H1 (cell line): ENCODE data around the gene NPHP4. TPM values are rescaled to one million over a fixed set of nuclear protein-coding genes. Genes with fewer than 3 reads are reported as not detected.

Experiments
- CTCF ChIA-PET: fragments of 300-600 bp; sonication (Branson Sonifier 250); formaldehyde crosslinking; loops from one replicate; lab custom pipeline; 2021; ENCODE audit not compliant: partially characterized antibody; lab: Charles Lee
- POLR2A ChIA-PET: fragments of 300-600 bp; sonication (Branson Sonifier 250); formaldehyde crosslinking; loops from one replicate; lab custom pipeline; 2021; ENCODE audit warnings: inconsistent platforms; ENCODE audit not compliant: partially characterized antibody; lab: Charles Lee
- DNase-seq, 2 experiments: peaks; one replicate each; pipeline versions ENCODE4 v3.0.0 to v3.0.0-alpha.2; 2010 to 2022; ENCODE audit warnings: low spot score in 2 of 2, low read depth in 1 of 2, mixed read lengths in 1 of 2
- FAIRE-seq: peaks from 2 replicates; lab custom pipeline; 2011; peaks lifted over from hg19 to GRCh38; lab: Jason Lieb, UNC
- H2AFZ ChIP-seq: 2 replicates; pipeline ENCODE4 v1.8.1; 2012; ENCODE audit warnings: low read length, inconsistent platforms
- H2AK5ac ChIP-seq: 2 replicates; pipeline ENCODE4 v1.6.1; 2013; ENCODE audit warnings: low read depth, low read length
- H2BK120ac ChIP-seq: replicated peaks from 2 replicates; pipeline ENCODE3; 2013; ENCODE audit warnings: low read depth, low read length, inconsistent platforms
- H2BK12ac ChIP-seq: 2 replicates; pipeline ENCODE4 v1.6.1; 2013; ENCODE audit warnings: low read depth, low read length
- H2BK15ac ChIP-seq: 2 replicates; pipeline ENCODE4 v1.6.1; 2013; ENCODE audit warnings: low read length
- H2BK20ac ChIP-seq: 2 replicates; pipeline ENCODE4 v1.6.1; 2013; ENCODE audit warnings: low read length
- H2BK5ac ChIP-seq: 2 replicates; pipeline ENCODE4 v1.6.1; 2013; ENCODE audit warnings: low read depth, low read length
- H3K14ac ChIP-seq: 2 replicates; pipeline ENCODE4 v1.6.1; 2013; ENCODE audit warnings: inconsistent platforms; ENCODE audit not compliant: insufficient read length
- H3K18ac ChIP-seq: 2 replicates; pipeline ENCODE4 v1.6.1; 2013; ENCODE audit warnings: low read length; ENCODE audit errors: extremely low read depth
- H3K23ac ChIP-seq: 2 replicates; pipeline ENCODE4 v1.6.1; 2013; ENCODE audit warnings: inconsistent platforms; ENCODE audit not compliant: insufficient read length
- H3K23me2 ChIP-seq: 2 replicates; pipeline ENCODE4 v1.6.1; 2013; ENCODE audit warnings: low read depth, low read length
- H3K27ac ChIP-seq: 2 replicates; pipeline ENCODE4 v1.6.1; 2011; ENCODE audit warnings: low read depth, low read length, inconsistent platforms
- H3K27me3 ChIP-seq, 4 experiments: replicated peaks in 1 of 4; 1 replicate in 1 of 4; 2 replicates in 3 of 4; pipeline versions ENCODE4 v1.6.1 to v1.8.1; 2011 to 2013; ENCODE audit warnings: low read length in 3 of 4, mild to moderate bottlenecking in 3 of 4, inconsistent platforms in 2 of 4, mixed read lengths in 2 of 4, moderate library complexity in 1 of 4; ENCODE audit not compliant: control insufficient read depth in 3 of 4, insufficient read depth in 3 of 4; ENCODE audit errors: extremely low read depth in 1 of 4
- H3K36me3 ChIP-seq, 4 experiments: 2 replicates each; pipeline versions ENCODE4 v1.6.1 to v1.8.1; 2011 to 2013; ENCODE audit warnings: mild to moderate bottlenecking in 4 of 4, low read length in 3 of 4, moderate library complexity in 2 of 4, control low read depth in 1 of 4, inconsistent platforms in 1 of 4; ENCODE audit not compliant: insufficient read depth in 4 of 4, control insufficient read depth in 2 of 4
- H3K4ac ChIP-seq: replicated peaks from 2 replicates; pipeline ENCODE3; 2013; ENCODE audit warnings: low read length, low read depth, mixed read lengths, inconsistent platforms; ENCODE audit not compliant: insufficient read length
- H3K4me1 ChIP-seq, 4 experiments: replicated peaks in 1 of 4; 1 replicate in 1 of 4; 2 replicates in 3 of 4; pipeline versions ENCODE4 v1.6.1 to v1.8.1; 2011 to 2013; ENCODE audit warnings: low read length in 3 of 4, inconsistent platforms in 2 of 4, mixed read lengths in 1 of 4; ENCODE audit not compliant: insufficient read depth in 4 of 4, control insufficient read depth in 3 of 4
- H3K4me2 ChIP-seq, 2 experiments: 2 replicates each; pipeline versions ENCODE4 v1.6.1 to v1.8.1; 2011 to 2013; ENCODE audit warnings: low read depth in 2 of 2, low read length in 2 of 2, control low read depth in 1 of 2, inconsistent platforms in 1 of 2, mild to moderate bottlenecking in 1 of 2; ENCODE audit not compliant: insufficient read depth in 1 of 2
- H3K4me3 ChIP-seq, 4 experiments: fragments of 200-600, 300-600 bp in 1 of 4; sonication (generic), shearing (Covaris generic), sonication (Bioruptor Twin) in 1 of 4; 2 replicates each; pipeline versions ENCODE4 v1.5.1 to v1.8.1; 2011 to 2016; ENCODE audit warnings: low read length in 4 of 4, low read depth in 3 of 4, control low read depth in 2 of 4, inconsistent platforms in 2 of 4, mild to moderate bottlenecking in 2 of 4, mixed read lengths in 1 of 4, moderate library complexity in 1 of 4; ENCODE audit not compliant: insufficient read depth in 2 of 4; ENCODE audit errors: extremely low read depth in 1 of 4
- H3K56ac ChIP-seq: replicated peaks from 2 replicates; pipeline ENCODE3; 2013; ENCODE audit warnings: low read depth, mild to moderate bottlenecking, mixed read lengths, low read length, inconsistent platforms; ENCODE audit not compliant: insufficient read length
- H3K79me1 ChIP-seq: 2 replicates; pipeline ENCODE4 v1.6.1; 2013; ENCODE audit warnings: low read depth, low read length, control low read depth
- H3K79me2 ChIP-seq, 2 experiments: 2 replicates each; pipeline versions ENCODE4 v1.6.1 to v1.8.1; 2012 to 2013; ENCODE audit warnings: low read length in 2 of 2, mild to moderate bottlenecking in 2 of 2, inconsistent platforms in 1 of 2; ENCODE audit not compliant: insufficient read depth in 2 of 2, control insufficient read depth in 1 of 2
- H3K9ac ChIP-seq, 4 experiments: replicated peaks in 1 of 4; 1 replicate in 1 of 4; 2 replicates in 3 of 4; pipeline versions ENCODE4 v1.6.1 to v1.8.1; 2011 to 2013; ENCODE audit warnings: low read depth in 3 of 4, low read length in 3 of 4, control low read depth in 2 of 4, mild to moderate bottlenecking in 2 of 4, moderate library complexity in 2 of 4, inconsistent platforms in 1 of 4; ENCODE audit errors: extremely low read depth in 1 of 4
- H3K9me3 ChIP-seq, 2 experiments: 2 replicates each; pipeline versions ENCODE4 v1.6.1 to v1.8.1; 2012 to 2013; ENCODE audit warnings: mild to moderate bottlenecking in 2 of 2, moderate library complexity in 2 of 2, control low read depth in 1 of 2, inconsistent platforms in 1 of 2, low read depth in 1 of 2, low read length in 1 of 2, mixed read lengths in 1 of 2; ENCODE audit not compliant: insufficient read depth in 2 of 2
- H4K20me1 ChIP-seq, 2 experiments: replicated peaks in 1 of 2; 2 replicates each; pipeline versions ENCODE3 to v1.8.1; 2011 to 2013; ENCODE audit warnings: inconsistent platforms in 2 of 2, low read length in 2 of 2, mild to moderate bottlenecking in 1 of 2; ENCODE audit not compliant: insufficient read depth in 2 of 2, control insufficient read depth in 1 of 2
- H4K5ac ChIP-seq: 2 replicates; pipeline ENCODE4 v1.6.1; 2013; ENCODE audit warnings: low read length, low read depth, mixed read lengths, inconsistent platforms; ENCODE audit not compliant: insufficient read length
- H4K8ac ChIP-seq: 2 replicates; pipeline ENCODE4 v1.8.0; 2013; ENCODE audit warnings: mild to moderate bottlenecking, moderate library complexity, low read length, inconsistent platforms; ENCODE audit not compliant: insufficient read depth; ENCODE audit errors: extremely low read depth
- H4K91ac ChIP-seq: replicated peaks from 2 replicates; pipeline ENCODE3; 2013; ENCODE audit warnings: low read length, mixed read lengths, inconsistent platforms; ENCODE audit not compliant: insufficient read length
- CHD2 ChIP-seq: IDR thresholded peaks from 2 replicates; pipeline ENCODE4 v1.6.1; 2012; ENCODE audit warnings: low read length, improper control_type of control experiment
- GABPA ChIP-seq: IDR thresholded peaks from 2 replicates; pipeline ENCODE4 v1.6.1; 2011; ENCODE audit warnings: mild to moderate bottlenecking, low read length, moderate library complexity, borderline replicate concordance; ENCODE audit not compliant: insufficient read depth
- RAD21 ChIP-seq, 2 experiments: IDR thresholded peaks in 1 of 2; conservative IDR thresholded peaks in 1 of 2; 2 replicates each; pipeline ENCODE4 v1.6.1; 2011; ENCODE audit warnings: low read depth in 2 of 2, low read length in 2 of 2, improper control_type of control experiment in 1 of 2, inconsistent platforms in 1 of 2, mild to moderate bottlenecking in 1 of 2, moderate library complexity in 1 of 2
- SP1 ChIP-seq: IDR thresholded peaks from 2 replicates; pipeline ENCODE4 v1.6.1; 2011; ENCODE audit warnings: low read depth, low read length
- YY1 ChIP-seq: IDR thresholded peaks from 2 replicates; pipeline ENCODE4 v1.6.1; 2011; ENCODE audit warnings: low read depth, mild to moderate bottlenecking, low read length
- WGBS, 2 experiments: shearing (Covaris generic) in 1 of 2; methylation state at CpG; one replicate each; pipeline versions ENCODE4 v1.1.6 to v1.1.7; 2013 to 2015; ENCODE audit warnings: low lambda C conversion rate in 2 of 2, mixed read lengths in 2 of 2, inconsistent platforms in 1 of 2, low coverage in 1 of 2, missing lambda C conversion rate in 1 of 2; ENCODE audit not compliant: insufficient replicate concordance in 2 of 2, insufficient coverage in 1 of 2, insufficient read length in 1 of 2; ENCODE audit errors: extremely low coverage in 1 of 2, missing lambda C conversion rate in 1 of 2; 5-methylcytosine and 5-hydroxymethylcytosine counted together
- polyA plus RNA-seq, 7 experiments: library from polyadenylated mRNA; depleted of rRNA in 3 of 7; stranded (reverse) in 5 of 7; unstranded in 2 of 7; fragments of >200 nt in 5 of 7; fragments of 200-250 nt in 2 of 7; gene quantifications; 1 replicate in 5 of 7; 2 replicates in 1 of 7; 4 replicates in 1 of 7; pipeline versions ENCODE4 v1.2.1 to v1.2.3, GENCODE V29; 2011 to 2013; ENCODE audit warnings: missing spikeins in 2 of 7, mixed read lengths in 2 of 7
- total RNA-seq: library from RNA; stranded (reverse); fragmentation: NEBNext Ultra II Directional; extraction: Animal tissue kit (Norgen Biotek cat#: 25700); gene quantifications from 2 replicates; pipeline ENCODE4 v1.2.1, GENCODE V29; 2021
- TF ChIP-seq, protein P1 (sequence below): IDR thresholded peaks from 2 replicates; pipeline ENCODE4 v1.6.1; 2011; ENCODE audit warnings: low read depth, mild to moderate bottlenecking, low read length; ENCODE audit not compliant: insufficient read depth

The NPHP4 gene
- total and polyA plus RNA-seq, 2 of the 8 experiments (the other 6 are each of a cell fraction or from before 2014, with no cell fraction given), result 5.8 to 14.0 TPM

DNA sequence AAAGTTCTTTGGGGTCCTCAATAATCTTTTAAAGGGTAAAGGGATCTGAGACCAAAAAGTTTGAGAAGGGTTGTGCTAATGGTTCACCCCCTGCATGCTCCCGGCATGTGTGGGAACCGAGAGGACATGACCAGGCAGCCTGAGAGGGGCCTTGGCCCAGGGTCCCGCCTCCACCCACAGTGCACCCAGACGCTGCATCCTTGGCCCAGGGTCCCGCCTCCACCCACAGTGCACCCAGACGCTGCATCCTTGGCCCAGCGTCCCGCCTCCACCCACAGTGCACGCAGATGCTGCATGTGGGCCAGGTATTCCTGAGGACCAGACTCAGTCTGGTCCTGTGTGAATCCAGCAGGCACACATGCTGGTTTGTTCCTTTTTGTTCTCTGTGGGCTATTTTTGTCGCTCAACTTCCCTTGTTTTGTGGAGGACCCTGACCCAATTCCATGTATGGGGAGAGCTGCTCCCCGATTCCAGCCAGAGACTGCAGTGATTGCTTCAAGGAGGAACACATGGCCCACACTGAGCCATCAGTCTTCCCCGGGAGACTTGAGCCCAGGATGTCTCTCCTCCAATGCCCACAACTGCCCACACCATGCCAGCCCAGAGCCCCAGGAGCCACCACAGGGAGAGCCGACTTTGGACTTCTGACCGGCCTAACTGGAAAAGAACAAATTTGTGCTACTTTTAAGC lies 3.5 kb downstream of the NPHP4 start:
- Histone ChIP-seq H3K4ac (no peak overlapping the region), H4K20me1 (peaks cover 4 to 14% of the 10 kb centered on the region in 2 experiments), H4K8ac (no peak overlapping the region), H3K14ac (no peak overlapping the region), H3K4me2 (no peak overlapping the region), H2AK5ac (no peak overlapping the region), H2BK15ac (no peak overlapping the region), H2BK20ac (no peak overlapping the region), H3K56ac (no peak overlapping the region), H3K27me3 (peaks cover 0 to 10% (median 6%) of the 10 kb centered on the region in 4 experiments; a peak in 5 of 7 replicates), H3K9me3 (no peaks in the 10 kb centered on the region), H3K4me1 (peaks cover 4 to 11% (median 6%) of the 10 kb centered on the region in 4 experiments; a peak in 6 of 7 replicates), H3K23me2 (peaks cover 13% of the 10 kb centered on the region), H3K27ac (no peak overlapping the region), H3K18ac (no peak overlapping the region), H3K36me3 (no peaks in the 10 kb centered on the region), H3K79me2 (peaks cover 0 to 7% of the 10 kb centered on the region in 2 experiments; a peak in 2 of 4 replicates), H2BK120ac (no peak overlapping the region), H2BK5ac (no peak overlapping the region), H2AFZ (no peak overlapping the region), H2BK12ac (no peak overlapping the region), H3K23ac (no peak overlapping the region), H3K4me3 (no peak overlapping the region), H3K9ac (no peak overlapping the region), H3K79me1 (peaks cover 6% of the 10 kb centered on the region; the same call in 1 of the 2 replicates), H4K5ac (no peak overlapping the region), H4K91ac (no peak overlapping the region)
- WGBS, 2 experiments, result 85% methylated on average over 14 of the region's 14 CpGs; no CpG with 5 or more reads in 1 of the 2 experiments
- ChIA-PET POLR2A (no interaction called here), CTCF (interaction anchor here (0.7 to 3.1 kb wide), 2 partner anchors 8 to 21 kb away, joined by 3 to 13 read pairs; no protein-coding TSS in a partner anchor)
- FAIRE-seq (no peak), DNase-seq (no peak)
- no peak for TF ChIP-seq RAD21 (IDR thresholded peaks at IDR 0.05 in 1 of 2, conservative IDR thresholded peaks at IDR 0.05 in 1 of 2; ENCODE audit: low read depth in 2 of 2, low read length in 2 of 2)
- no peak for TF ChIP-seq GABPA
- TF ChIP-seq SP1, result no peak
- TF ChIP-seq, protein P1, sequence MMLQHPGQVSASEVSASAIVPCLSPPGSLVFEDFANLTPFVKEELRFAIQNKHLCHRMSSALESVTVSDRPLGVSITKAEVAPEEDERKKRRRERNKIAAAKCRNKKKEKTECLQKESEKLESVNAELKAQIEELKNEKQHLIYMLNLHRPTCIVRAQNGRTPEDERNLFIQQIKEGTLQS, result no peak
- TF ChIP-seq YY1, result no peak
- TF ChIP-seq CHD2, result no peak
